OCI-LY7 (cell line): ENCODE measurements around the gene NCOR2. TPM values are rescaled to one million over a fixed set of nuclear protein-coding genes. Genes with fewer than 3 reads are reported as not detected.

Experiments
- BruUV-seq: library from RNA; stranded (reverse); fragments of 400-500 nt; replicated peaks from 2 replicates; lab custom pipeline; 2021; lab: Mats Ljungman, UMichigan
- CTCF ChIA-PET: fragments of 300-600 bp; sonication (Branson Sonifier 250); formaldehyde crosslinking; loops from one replicate; lab custom pipeline; 2022; ENCODE audit warnings: antibody characterized with exemption; ENCODE audit not compliant: unreplicated experiment; lab: Charles Lee
- POLR2A ChIA-PET: fragments of 300-600 bp; sonication (Branson Sonifier 250); formaldehyde crosslinking; loops from one replicate; lab custom pipeline; 2022; ENCODE audit warnings: antibody characterized with exemption; lab: Charles Lee
- DNase-seq: peaks from one replicate; pipeline ENCODE4 v3.0.0-alpha.2; 2015; ENCODE audit warnings: low spot score
- H2AFZ ChIP-seq: fragments of 200-600 bp; sonication (generic), shearing (Covaris generic); 2 replicates; pipeline ENCODE4 v1.6.1; 2014; ENCODE audit warnings: mild to moderate bottlenecking, antibody characterized with exemption, low read length, moderate library complexity
- H3K27ac ChIP-seq: fragments of 200-600 bp; sonication (generic); 2 replicates; pipeline ENCODE4 v1.5.1; 2014; ENCODE audit warnings: mixed run types, low read depth, mild to moderate bottlenecking, moderate library complexity, low read length, inconsistent platforms; ENCODE audit not compliant: poor library complexity, severe bottlenecking
- H3K36me3 ChIP-seq: fragments of 200-600 bp; sonication (generic); 2 replicates; pipeline ENCODE4 v1.6.1; 2014; ENCODE audit warnings: mild to moderate bottlenecking, antibody characterized with exemption, low read length, moderate library complexity, mixed read lengths; ENCODE audit not compliant: insufficient read depth
- H3K4me1 ChIP-seq: fragments of 200-600 bp; sonication (generic); 2 replicates; pipeline ENCODE4 v1.5.1; 2014; ENCODE audit warnings: mild to moderate bottlenecking, low read length; ENCODE audit not compliant: insufficient read depth, poor library complexity, severe bottlenecking
- H3K4me2 ChIP-seq: fragments of 200-600 bp; sonication (generic); 2 replicates; pipeline ENCODE4 v1.6.1; 2014; ENCODE audit warnings: mild to moderate bottlenecking, low read length
- H3K4me3 ChIP-seq: fragments of 200-600 bp; sonication (generic); 2 replicates; pipeline ENCODE4 v1.5.1; 2014; ENCODE audit warnings: mild to moderate bottlenecking, low read depth, low read length; ENCODE audit not compliant: poor library complexity, severe bottlenecking
- H3K79me2 ChIP-seq: fragments of 200-600 bp; sonication (generic); 2 replicates; pipeline ENCODE4 v1.6.1; 2016; ENCODE audit warnings: low read depth, mild to moderate bottlenecking, low read length, moderate library complexity, mixed read lengths; ENCODE audit not compliant: insufficient read depth
- H3K9me2 ChIP-seq: fragments of 200-600 bp; sonication (generic); 2 replicates; pipeline ENCODE4 v1.6.1; 2016; ENCODE audit warnings: mild to moderate bottlenecking, low read length, mixed read lengths; ENCODE audit not compliant: insufficient read depth
- H3K9me3 ChIP-seq: fragments of 200-600 bp; sonication (generic); 2 replicates; pipeline ENCODE4 v1.6.1; 2014; ENCODE audit warnings: mild to moderate bottlenecking, mixed run types, low read length, mixed read lengths
- H4K20me1 ChIP-seq: fragments of 200-600 bp; sonication (generic); 2 replicates; pipeline ENCODE4 v1.6.1; 2014; ENCODE audit warnings: mild to moderate bottlenecking, antibody characterized with exemption, low read length, moderate library complexity, mixed read lengths; ENCODE audit not compliant: insufficient read depth
- EZH2phosphoT487 ChIP-seq: fragments of 200-600 bp; sonication (generic); IDR thresholded peaks from 2 replicates; pipeline ENCODE4 v1.6.1; 2018; ENCODE audit warnings: low read depth, borderline replicate concordance, mild to moderate bottlenecking, mixed run types, antibody characterized with exemption, low read length, moderate library complexity, mixed read lengths
- intact Hi-C: fragments of 100-400 bp; cut with micrococcal nuclease; formaldehyde crosslinking; loops from one replicate; pipeline ENCODE4 v1.10.0; 2022; ENCODE audit not compliant: unreplicated experiment
- total RNA-seq, 2 experiments: library from RNA; depleted of rRNA in 1 of 2; stranded (reverse); fragments of >200 nt in 1 of 2; shearing (Covaris generic) in 1 of 2; gene quantifications; 2 replicates each; pipeline ENCODE4 v1.2.3, GENCODE V29; 2014 to 2022
- TF ChIP-seq, protein P1 (sequence below): fragments of 200-600 bp; sonication (generic); conservative IDR thresholded peaks from 2 replicates; pipeline ENCODE4 v1.5.1; 2014; ENCODE audit warnings: mild to moderate bottlenecking, antibody characterized with exemption, low read length, moderate library complexity, mixed read lengths

Gene NCOR2
- total RNA-seq, 2 experiments from 2014 or later = 22.7 to 159 TPM

DNA sequence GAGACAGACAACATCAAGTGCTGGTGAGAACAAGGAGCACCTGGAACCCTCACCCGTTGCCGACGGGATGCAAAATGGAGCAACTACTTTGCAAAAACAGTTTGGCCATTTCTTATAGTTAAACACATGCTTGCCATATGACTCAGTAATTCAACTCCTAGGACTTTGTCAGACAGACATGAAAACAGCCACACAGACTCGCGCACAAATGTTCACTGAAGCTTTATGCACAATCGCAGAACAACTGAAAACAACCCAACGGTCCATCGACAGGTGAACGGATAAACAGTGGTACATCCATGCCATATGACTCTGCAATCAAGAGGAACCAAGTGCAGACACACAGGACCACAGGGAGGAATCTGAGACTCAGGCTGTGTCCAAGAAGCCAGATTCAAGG lies 30.8 kb downstream of the NCOR2 start:
- no peak overlapping the region for H2AFZ ChIP-seq
- CTCF ChIA-PET = no interaction called here
- POLR2A ChIA-PET = no interaction called here
- no peaks in the 10 kb centered on the region for H3K36me3 ChIP-seq
- H3K9me3 ChIP-seq = no peaks in the 10 kb centered on the region
- H3K9me2 ChIP-seq = no peaks in the 10 kb centered on the region
- H3K4me2 ChIP-seq = no peak overlapping the region
- no TSS peak for BruUV-seq
- no peak for TF ChIP-seq EZH2phosphoT487
- TF ChIP-seq, protein P1, sequence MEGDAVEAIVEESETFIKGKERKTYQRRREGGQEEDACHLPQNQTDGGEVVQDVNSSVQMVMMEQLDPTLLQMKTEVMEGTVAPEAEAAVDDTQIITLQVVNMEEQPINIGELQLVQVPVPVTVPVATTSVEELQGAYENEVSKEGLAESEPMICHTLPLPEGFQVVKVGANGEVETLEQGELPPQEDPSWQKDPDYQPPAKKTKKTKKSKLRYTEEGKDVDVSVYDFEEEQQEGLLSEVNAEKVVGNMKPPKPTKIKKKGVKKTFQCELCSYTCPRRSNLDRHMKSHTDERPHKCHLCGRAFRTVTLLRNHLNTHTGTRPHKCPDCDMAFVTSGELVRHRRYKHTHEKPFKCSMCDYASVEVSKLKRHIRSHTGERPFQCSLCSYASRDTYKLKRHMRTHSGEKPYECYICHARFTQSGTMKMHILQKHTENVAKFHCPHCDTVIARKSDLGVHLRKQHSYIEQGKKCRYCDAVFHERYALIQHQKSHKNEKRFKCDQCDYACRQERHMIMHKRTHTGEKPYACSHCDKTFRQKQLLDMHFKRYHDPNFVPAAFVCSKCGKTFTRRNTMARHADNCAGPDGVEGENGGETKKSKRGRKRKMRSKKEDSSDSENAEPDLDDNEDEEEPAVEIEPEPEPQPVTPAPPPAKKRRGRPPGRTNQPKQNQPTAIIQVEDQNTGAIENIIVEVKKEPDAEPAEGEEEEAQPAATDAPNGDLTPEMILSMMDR = no peak
- H3K4me1 ChIP-seq = no peaks in the 10 kb centered on the region
- H4K20me1 ChIP-seq = no peaks in the 10 kb centered on the region; the same call in 1 of the 2 replicates
- H3K27ac ChIP-seq = no peak overlapping the region
- DNase-seq = no peak
- peaks cover 13% of the 10 kb centered on the region; the same call in 1 of the 2 replicates for H3K79me2 ChIP-seq
- no peak overlapping the region for H3K4me3 ChIP-seq
- intact Hi-C loops = no loop called here

DNA sequence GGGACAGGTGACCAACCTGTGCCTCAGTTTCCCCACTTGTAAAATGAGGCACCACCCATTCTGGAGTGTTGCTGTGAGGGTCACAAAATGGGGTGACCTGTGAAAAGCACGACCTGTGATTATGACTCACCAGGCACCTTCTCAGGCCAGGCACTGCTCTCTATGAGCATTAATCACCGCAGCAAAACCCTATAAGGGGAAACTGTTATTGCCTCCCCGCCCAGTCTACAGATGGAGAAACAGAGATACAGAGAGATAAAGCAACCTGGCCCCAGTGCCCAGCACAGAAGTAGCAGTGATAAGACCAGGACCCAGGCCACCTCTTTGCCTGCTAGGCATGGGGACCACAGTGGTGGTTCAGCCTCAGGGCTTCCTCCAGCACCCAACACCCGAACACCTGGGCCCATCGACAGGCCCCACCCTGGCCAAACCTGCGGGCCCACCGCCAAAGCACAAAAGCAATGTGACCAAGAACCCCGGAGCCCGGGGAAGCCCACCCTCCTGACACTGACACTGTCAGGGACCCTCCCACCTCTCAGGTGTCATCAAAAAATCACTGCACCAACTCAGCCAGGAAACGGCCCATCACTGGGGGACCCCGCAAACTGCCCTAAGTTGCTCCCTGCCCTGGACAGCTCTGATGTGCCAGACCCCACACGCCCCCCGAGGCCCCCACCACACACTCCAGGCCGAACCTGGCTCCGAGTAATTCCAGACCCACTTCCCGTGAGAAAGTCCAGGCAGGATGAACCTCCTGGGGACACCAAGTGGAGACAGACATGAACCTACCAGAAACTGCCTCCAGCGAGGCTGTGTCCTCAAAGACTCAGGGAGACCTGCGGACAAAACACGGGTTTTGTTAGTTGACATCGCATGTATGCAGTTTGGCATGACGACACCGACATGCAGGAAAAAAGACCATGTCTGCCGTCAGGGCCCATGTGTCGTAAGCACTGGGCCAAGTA lies 32.4 kb downstream of the NCOR2 start:
- peaks cover 13% of the 10 kb centered on the region; the same call in 1 of the 2 replicates for H3K79me2 ChIP-seq
- no peaks in the 10 kb centered on the region for H3K9me3 ChIP-seq
- H3K4me2 ChIP-seq = no peak overlapping the region
- H2AFZ ChIP-seq = no peak overlapping the region
- H3K4me3 ChIP-seq = no peak overlapping the region
- peaks cover 3% of the 10 kb centered on the region for H3K4me1 ChIP-seq
- ChIA-PET CTCF (no interaction called here), POLR2A (no interaction called here)
- DNase-seq = no peak
- H4K20me1 ChIP-seq = no peaks in the 10 kb centered on the region; the same call in 1 of the 2 replicates
- no peaks in the 10 kb centered on the region for H3K36me3 ChIP-seq
- no peaks in the 10 kb centered on the region for H3K9me2 ChIP-seq
- no peak for TF ChIP-seq EZH2phosphoT487
- TF ChIP-seq, protein P1 = no peak
- H3K27ac ChIP-seq = no peak overlapping the region
- intact Hi-C loops = no loop called here
- no TSS peak for BruUV-seq

DNA sequence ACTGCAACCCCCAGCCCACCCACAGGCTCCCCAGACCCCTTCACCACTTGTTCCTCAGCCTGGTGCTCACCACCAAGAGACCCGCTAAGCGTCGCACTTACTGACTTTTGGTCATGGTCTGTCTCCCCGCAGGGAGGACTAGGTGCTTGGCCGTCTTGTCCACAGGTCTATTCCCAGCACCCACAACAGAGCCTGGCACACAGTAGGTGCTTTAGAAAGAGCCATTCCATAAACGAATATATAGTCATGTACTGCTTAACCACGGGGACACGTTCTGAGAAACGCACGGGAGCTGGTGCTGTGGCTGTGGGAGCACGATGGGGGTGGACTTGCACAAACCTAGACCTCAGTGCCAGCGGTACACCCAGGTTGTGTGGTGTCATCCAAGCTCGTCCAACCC lies 34.0 kb downstream of the NCOR2 start:
- no peaks in the 10 kb centered on the region; the same call in 1 of the 2 replicates for H4K20me1 ChIP-seq
- H2AFZ ChIP-seq = no peak overlapping the region
- H3K9me3 ChIP-seq = no peaks in the 10 kb centered on the region
- 0 out of 2 replicates have a peak, but pooled peaks cover 9% of the 10 kb centered on the region for H3K79me2 ChIP-seq
- ChIA-PET POLR2A (interaction anchor here (0.6 kb wide), 1 partner anchor 146 kb away, joined by 3 read pairs; no protein-coding TSS in a partner anchor), CTCF (no interaction called here)
- no TSS peak for BruUV-seq
- H3K9me2 ChIP-seq = no peaks in the 10 kb centered on the region
- DNase-seq = no peak
- H3K27ac ChIP-seq = no peak overlapping the region
- no peak for TF ChIP-seq EZH2phosphoT487
- TF ChIP-seq, protein P1 = no peak
- no peaks in the 10 kb centered on the region for H3K36me3 ChIP-seq
- H3K4me2 ChIP-seq = no peak overlapping the region
- intact Hi-C loops = no loop called here
- H3K4me1 ChIP-seq = peaks cover 3% of the 10 kb centered on the region
- no peak overlapping the region for H3K4me3 ChIP-seq
